Ramos (cell line): ENCODE data around the gene WTIP.
"Not testable (repeated sequence)": the region's sequence is repeated elsewhere in the genome, so short reads cannot be mapped to it uniquely, and the experiment has no call there.

ENCODE experiments used
- in situ Hi-C: fragments of 300-500 bp; cut with MboI; formaldehyde crosslinking; loops from one replicate; pipeline ENCODE4 v1.14.3; 2022; ENCODE audit warnings: low sequenced_read_pairs; ENCODE audit not compliant: unreplicated experiment

The WTIP gene

DNA sequence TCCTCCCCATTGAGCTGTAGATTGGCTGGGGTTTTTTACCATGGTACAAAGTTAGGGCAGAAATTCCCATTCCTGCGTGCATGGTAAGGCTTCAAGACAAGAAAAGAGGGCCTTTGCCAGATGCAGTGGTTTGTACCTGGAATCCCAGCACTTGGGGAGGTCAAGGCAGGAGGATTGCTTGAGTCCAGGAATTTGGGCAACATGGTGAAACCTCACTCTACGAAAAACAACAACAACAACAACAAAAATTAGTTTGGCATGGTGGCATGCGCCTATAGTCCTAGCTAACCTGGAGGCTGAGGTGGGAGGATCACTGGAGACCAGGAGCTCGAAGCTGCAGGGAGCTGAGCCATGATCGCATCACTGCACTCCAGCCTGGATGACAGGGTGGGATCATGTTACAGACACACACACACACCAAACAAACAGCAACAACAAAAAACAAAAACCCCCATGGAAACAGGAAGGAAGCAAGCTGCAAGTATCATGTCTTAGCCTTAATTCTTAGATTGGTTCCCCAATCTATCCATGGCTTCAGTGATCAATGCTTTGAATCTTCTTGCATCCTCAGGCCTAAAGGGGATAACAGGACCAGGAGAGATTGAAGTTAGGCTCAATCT lies 5.5 kb upstream of the WTIP start:
- in situ Hi-C loops: no loop called here

DNA sequence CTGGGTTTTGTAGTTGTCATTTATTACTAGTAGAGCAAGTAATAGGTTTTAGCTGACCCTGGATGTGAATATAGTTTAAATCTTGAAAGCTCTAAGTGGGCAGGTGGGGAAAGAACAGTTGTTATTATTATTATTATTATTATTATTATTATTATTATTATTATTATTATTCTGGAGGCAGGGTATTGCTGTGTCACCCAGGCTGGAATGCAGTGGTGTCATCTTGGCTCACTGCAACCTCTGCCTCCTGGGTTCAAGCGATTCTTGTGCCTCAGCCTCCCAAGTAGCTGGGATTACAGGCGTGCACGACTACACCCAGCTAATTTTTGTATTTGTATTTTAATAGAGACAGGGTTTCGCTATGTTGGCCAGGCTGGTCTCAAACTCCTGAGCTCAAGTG lies 3.1 kb upstream of the WTIP start:
- in situ Hi-C loops: not testable (repeated sequence)

DNA sequence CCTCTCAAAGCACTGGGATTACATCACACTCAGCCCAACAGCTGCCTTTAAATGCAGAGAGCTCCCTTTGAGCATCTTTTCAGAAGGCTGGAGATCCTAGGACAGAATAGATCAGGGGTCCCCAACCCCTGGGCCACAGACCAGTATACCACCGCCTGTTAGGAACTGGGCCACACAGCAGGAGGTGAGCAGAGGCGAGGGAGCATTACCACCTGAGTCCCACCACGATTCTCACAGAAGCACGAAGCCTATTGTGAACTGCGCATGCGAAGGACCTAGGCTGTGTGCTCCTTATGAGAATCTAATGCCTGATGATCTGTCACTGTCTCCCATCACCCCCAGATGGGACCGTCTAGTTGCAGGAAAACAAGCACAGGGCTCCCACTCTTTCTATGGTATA lies 2.2 kb upstream of the WTIP start:
- in situ Hi-C loops: no loop called here

GRCh38 chr19:34480491-34480890 lies 1.1 kb upstream of the WTIP start:
- in situ Hi-C loops: no loop called here

DNA sequence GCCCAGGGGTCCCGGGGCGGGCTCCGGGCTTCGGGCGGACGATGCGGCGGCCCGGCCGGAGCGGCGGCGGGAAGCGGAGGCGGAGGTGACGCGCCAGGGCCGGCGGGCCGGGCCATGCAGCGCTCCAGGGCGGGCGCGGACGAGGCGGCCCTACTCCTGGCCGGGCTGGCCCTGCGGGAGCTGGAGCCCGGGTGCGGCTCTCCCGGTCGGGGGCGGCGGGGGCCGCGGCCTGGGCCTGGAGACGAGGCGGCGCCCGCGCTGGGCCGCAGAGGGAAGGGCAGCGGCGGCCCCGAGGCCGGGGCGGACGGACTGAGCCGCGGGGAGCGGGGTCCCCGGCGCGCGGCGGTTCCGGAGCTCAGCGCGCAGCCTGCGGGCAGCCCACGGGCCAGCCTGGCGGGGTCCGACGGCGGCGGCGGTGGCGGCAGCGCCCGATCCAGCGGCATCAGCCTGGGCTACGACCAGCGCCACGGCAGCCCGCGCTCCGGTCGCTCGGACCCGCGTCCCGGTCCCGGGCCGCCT lies 362 bp downstream of the WTIP start:
- in situ Hi-C loops: no loop called here

DNA sequence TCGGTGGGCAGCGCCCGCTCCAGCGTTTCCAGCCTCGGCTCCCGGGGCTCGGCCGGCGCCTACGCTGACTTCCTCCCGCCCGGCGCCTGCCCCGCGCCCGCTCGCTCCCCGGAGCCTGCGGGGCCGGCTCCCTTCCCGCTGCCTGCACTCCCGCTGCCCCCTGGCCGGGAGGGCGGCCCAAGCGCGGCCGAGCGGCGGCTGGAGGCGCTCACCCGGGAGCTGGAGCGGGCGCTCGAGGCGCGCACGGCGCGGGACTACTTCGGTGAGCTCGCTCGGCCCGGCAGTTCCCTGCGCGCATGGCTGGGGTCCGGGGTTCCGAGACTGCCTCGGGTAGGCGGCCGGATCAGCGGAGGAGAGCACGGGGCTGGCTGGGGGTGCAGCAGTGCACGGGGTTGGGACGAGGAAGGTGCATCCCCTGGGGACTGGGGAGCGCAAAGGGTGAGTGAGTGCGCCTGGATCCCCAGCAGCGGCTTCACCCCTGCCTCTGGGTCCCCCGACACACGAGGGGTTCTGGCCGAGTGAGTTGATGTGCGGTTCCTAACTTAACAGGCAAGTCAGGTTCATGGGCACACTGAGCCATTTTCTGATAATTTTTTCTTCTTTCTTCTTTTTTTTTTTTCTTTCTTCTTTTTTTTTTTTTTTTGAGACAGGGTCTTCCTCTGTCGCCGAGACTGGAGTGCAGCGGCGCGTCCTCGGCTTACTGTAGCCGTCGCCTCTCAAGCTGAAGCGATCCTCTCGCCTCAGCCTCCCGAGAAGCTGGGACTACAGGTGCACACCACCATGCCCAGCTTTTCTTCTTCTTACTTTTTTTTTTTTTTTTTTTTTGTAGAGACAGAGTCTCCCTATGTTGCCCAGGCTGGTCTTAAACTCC lies 1.1 kb downstream of the WTIP start:
- in situ Hi-C loops: no loop called here

GRCh38 chr19:34484328-34484727 lies 2.8 kb downstream of the WTIP start:
- in situ Hi-C loops: no loop called here

GRCh38 chr19:34485831-34486230 lies 4.3 kb downstream of the WTIP start:
- in situ Hi-C loops: no loop called here

DNA sequence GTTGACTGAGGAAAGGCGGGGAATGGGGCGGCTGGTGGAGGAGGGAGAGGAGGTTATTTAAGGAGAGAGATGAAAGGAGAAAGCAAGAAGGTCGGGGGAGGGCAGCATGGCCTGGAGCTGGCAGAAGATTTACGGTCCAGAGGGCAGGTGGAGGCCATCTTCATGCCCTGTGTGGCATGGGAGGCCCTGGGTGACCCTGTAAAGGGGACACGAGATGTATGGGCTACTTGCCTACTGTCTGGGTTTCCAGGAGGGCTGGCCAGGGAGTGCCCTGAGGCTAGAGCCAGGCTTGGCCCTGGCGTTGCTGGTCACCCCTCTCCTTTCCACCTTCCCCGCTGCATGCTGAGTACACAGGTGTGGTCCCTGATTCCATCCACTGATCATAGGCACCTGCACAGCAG lies 6.1 kb downstream of the WTIP start:
- in situ Hi-C loops: no loop called here

DNA sequence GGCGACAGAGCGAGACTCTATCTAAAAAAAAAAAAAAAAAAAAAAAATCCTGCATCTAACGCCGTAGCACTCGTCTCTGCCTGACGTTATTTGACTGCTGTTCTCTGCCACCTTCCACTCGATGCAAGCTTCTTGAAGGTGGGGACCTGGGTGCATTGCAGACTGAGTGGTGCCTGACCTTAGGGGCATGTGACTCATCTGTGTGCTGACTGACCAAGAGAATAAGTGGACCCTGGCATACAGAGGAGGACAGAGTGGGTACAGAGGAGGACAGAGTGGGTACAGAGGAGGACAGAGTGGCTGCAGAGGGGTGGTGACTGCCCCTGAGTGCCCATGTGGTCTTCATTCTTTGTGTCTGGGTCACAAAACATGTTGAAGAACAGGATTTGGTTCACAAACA lies 7.6 kb downstream of the WTIP start:
- in situ Hi-C loops: no loop called here

GRCh38 chr19:34490141-34490766 lies 8.7 kb downstream of the WTIP start:
- in situ Hi-C loops: no loop called here

DNA sequence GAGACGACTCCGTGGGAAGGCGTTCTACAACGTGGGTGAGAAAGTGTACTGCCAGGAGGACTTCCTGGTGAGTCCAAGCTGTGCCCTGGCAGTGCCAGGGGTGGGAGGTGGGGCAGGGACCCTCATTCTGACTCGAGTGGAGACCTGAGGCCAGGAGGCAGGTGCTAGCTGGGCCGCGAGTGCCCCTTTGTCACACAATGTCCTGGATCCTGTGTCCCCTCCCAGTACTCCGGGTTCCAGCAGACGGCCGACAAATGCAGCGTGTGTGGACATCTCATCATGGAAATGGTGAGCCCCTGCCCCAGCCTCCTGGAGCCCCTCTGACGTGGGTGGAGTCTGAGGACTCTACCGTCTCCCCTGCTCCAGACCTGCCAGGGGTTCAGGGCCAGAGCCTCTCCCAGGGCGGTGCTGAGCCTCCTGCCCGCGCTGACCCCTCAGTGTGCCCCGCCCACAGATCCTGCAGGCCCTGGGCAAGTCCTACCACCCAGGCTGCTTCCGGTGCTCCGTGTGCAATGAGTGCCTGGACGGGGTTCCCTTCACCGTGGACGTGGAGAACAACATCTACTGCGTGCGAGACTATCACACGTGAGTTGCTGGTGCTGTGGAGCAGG lies 11.6 kb downstream of the WTIP start:
- in situ Hi-C loops: no loop called here

DNA sequence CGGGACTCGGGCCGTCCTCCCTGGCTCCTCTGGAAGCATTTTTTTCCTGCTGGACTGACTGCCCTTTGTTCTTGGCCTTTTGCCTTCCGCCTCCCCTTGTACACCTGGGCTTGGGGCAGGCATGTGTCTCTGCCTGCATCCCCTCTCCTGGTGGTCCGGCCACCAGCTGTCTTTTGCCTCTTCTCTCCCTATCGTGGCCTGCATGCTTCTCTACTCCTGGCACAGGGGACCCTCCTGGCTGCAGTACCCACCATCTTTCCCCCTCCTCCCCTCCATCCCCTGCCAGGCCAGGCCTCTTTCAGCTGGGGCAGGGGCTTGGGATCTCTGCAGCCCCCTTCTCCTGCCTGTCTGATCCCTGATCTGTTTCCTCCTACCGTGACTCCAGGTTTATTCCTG lies 12.1 kb downstream of the WTIP start:
- in situ Hi-C loops: no loop called here

DNA sequence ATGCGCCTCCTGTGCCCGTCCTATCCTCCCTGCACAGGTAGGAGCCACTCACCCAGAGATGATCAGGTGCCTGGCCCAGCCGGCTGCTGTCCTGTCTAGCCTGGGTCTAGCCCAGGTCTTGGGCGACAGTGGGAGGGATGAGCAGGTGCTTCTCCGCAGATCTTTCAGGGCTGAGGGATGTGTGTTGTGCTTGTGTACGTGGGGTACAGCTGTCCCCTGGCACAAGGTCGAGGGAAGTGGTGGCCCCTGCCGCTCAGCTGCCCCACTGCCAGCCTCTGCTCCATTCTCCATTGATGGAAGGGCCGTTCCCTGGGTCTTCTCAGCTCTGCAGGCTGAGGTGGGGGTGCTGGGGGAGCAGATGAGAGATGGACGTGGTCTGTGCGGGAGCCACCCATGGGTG lies 13.0 kb downstream of the WTIP start:
- in situ Hi-C loops: no loop called here

GRCh38 chr19:34495416-34495815 lies 13.9 kb downstream of the WTIP start:
- in situ Hi-C loops: no loop called here

GRCh38 chr19:34497112-34497805 lies 15.7 kb downstream of the WTIP start:
- in situ Hi-C loops: no loop called here

GRCh38 chr19:34499155-34499834 lies 17.7 kb downstream of the WTIP start:
- in situ Hi-C loops: no loop called here

DNA sequence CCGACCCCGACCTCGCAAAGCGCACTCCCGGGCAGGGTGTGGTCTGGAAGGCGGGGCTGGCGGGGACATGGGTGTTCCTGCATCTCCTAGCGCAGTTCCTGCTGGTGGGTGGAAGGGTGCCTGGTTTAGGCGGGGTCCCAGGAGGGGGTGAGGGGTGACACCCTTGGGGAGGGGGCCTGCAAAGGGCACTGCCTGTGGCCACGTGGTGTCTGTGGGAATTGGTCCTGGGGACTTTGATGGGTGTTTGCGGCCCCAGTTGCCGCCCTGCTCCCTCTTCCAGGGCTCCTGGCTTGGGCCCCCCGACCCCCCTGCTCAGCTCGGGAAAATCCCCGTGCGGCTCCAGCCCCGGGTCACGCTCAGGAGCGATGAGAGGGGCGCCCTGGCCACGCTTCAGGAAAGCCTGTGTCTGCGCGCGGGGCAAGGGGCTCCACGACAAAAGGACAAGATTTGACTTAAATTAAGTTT lies 19.1 kb downstream of the WTIP start:
- in situ Hi-C loops: loop anchor here (25.0 kb wide), 1 partner anchor 212 kb away; no protein-coding TSS in a partner anchor
